COLO668 (cell line): ENCODE data around the gene TMPRSS11D.

ENCODE experiments used
- DNase-seq: peaks from one replicate; lab custom pipeline; 2025; ENCODE audit not compliant: unreplicated experiment; lab: John Stamatoyannopoulos, UW

Gene TMPRSS11D

GRCh38 chr4:67883902-67884301 lies at the start of gene TMPRSS11D:
TSS of gene TMPRSS11D (minus strand) at chr4:67884002. CDS start at chr4:67883933, 69 bp downstream.
- no peak for DNase-seq

GRCh38 chr4:67933038-67933437 lies 49.2 kb upstream of the TMPRSS11D start:
- DNase-seq: no peak

- no peak for DNase-seq
Measured at GRCh38 chr4:67931256-67931655, 47.5 kb upstream of the TMPRSS11D start.

GRCh38 chr4:67929426-67929825 lies 45.6 kb upstream of the TMPRSS11D start:
- no peak for DNase-seq

GRCh38 chr4:67928546-67928945 lies 44.7 kb upstream of the TMPRSS11D start:
- DNase-seq: no peak

- no peak for DNase-seq
Measured at GRCh38 chr4:67927251-67927650, 43.4 kb upstream of the TMPRSS11D start.

- DNase-seq: no peak
Measured at GRCh38 chr4:67926485-67926884, 42.7 kb upstream of the TMPRSS11D start.

GRCh38 chr4:67922697-67923096 lies 38.9 kb upstream of the TMPRSS11D start:
- DNase-seq: no peak

- DNase-seq: no peak
Measured at GRCh38 chr4:67918428-67918827, 34.6 kb upstream of the TMPRSS11D start.

- no peak for DNase-seq
Measured at GRCh38 chr4:67915400-67915966, 31.7 kb upstream of the TMPRSS11D start.

- no peak for DNase-seq
Measured at GRCh38 chr4:67912080-67912479, 28.3 kb upstream of the TMPRSS11D start.

- no peak for DNase-seq
Measured at GRCh38 chr4:67911638-67912037, 27.8 kb upstream of the TMPRSS11D start.

- DNase-seq: no peak
Measured at GRCh38 chr4:67911141-67911540, 27.3 kb upstream of the TMPRSS11D start.

- DNase-seq: no peak
Measured at GRCh38 chr4:67910585-67910905, 26.7 kb upstream of the TMPRSS11D start.

- DNase-seq: no peak
Measured at GRCh38 chr4:67909905-67910584, 26.2 kb upstream of the TMPRSS11D start.

- DNase-seq: no peak
Measured at GRCh38 chr4:67907650-67908049, 23.8 kb upstream of the TMPRSS11D start.

- no peak for DNase-seq
Measured at GRCh38 chr4:67899096-67899495, 15.3 kb upstream of the TMPRSS11D start.

- no peak for DNase-seq
Measured at GRCh38 chr4:67897686-67898085, 13.9 kb upstream of the TMPRSS11D start.

- no peak for DNase-seq
Measured at GRCh38 chr4:67896421-67897065, 12.7 kb upstream of the TMPRSS11D start.

GRCh38 chr4:67894659-67895058 lies 10.9 kb upstream of the TMPRSS11D start:
- DNase-seq: no peak

GRCh38 chr4:67892905-67893304 lies 9.1 kb upstream of the TMPRSS11D start:
- no peak for DNase-seq

GRCh38 chr4:67892253-67892652 lies 8.5 kb upstream of the TMPRSS11D start:
- DNase-seq: no peak

- DNase-seq: no peak
Measured at GRCh38 chr4:67891645-67892044, 7.8 kb upstream of the TMPRSS11D start.
